DND-41 (cell line): ENCODE results near the gene HPCA.

Source experiments
- CTCF ChIP-seq: IDR thresholded peaks from 2 replicates; pipeline ENCODE4 v1.5.1; 2012; ENCODE audit warnings: borderline replicate concordance, low read length, moderate library complexity, mild to moderate bottlenecking; ENCODE audit not compliant: poor library complexity, severe bottlenecking; ENCODE audit errors: extremely low read depth
- EZH2 ChIP-seq: IDR thresholded peaks from 3 replicates; pipeline ENCODE4 v1.6.1; 2012; ENCODE audit warnings: borderline replicate concordance, low read depth, mild to moderate bottlenecking, moderate library complexity, low read length, inconsistent platforms; ENCODE audit not compliant: severe bottlenecking

- TF ChIP-seq CTCF (no peak), EZH2 (no peak)
Measured at GRCh38 chr1:32878637-32879041, 7.7 kb upstream of the HPCA start.
